ENCODE data around the gene SFXN3. TPM values are rescaled to one million over a fixed set of nuclear protein-coding genes. Genes with fewer than 3 reads are reported as not detected.

Gene SFXN3
- total RNA-seq, 4 donors from 2014 or later = 3.9 to 30.7 (median 9.4) TPM

GRCh38 chr10:101000127-101000914 is 30.7 kb upstream of the SFXN3 start:
- intact Hi-C loops (cut with DNase I) = no loop called here
- H3K27ac ChIP-seq = peak overlapping the region; percentile 98 to 100 (median 100)
- peaks cover 34 to 77% (median 36%) of the 10 kb centered on the region in 3 donors for H3K4me1 ChIP-seq
- no peak for DNase-seq
- H3K4me3 ChIP-seq = peak overlapping the region; percentile 82 to 97 (median 96)
- peaks cover 10 to 31% (median 16%) of the 10 kb centered on the region in 3 donors for H3K36me3 ChIP-seq
- 7 to 22% methylated on average over 9 to 13 of the region's 19 CpGs for WGBS, 2 donors
- no peaks in the 10 kb centered on the region for H3K27me3 ChIP-seq
- no peak for TF ChIP-seq POLR2A (IDR thresholded peaks at IDR 0.05)
- TF ChIP-seq, protein P1, sequence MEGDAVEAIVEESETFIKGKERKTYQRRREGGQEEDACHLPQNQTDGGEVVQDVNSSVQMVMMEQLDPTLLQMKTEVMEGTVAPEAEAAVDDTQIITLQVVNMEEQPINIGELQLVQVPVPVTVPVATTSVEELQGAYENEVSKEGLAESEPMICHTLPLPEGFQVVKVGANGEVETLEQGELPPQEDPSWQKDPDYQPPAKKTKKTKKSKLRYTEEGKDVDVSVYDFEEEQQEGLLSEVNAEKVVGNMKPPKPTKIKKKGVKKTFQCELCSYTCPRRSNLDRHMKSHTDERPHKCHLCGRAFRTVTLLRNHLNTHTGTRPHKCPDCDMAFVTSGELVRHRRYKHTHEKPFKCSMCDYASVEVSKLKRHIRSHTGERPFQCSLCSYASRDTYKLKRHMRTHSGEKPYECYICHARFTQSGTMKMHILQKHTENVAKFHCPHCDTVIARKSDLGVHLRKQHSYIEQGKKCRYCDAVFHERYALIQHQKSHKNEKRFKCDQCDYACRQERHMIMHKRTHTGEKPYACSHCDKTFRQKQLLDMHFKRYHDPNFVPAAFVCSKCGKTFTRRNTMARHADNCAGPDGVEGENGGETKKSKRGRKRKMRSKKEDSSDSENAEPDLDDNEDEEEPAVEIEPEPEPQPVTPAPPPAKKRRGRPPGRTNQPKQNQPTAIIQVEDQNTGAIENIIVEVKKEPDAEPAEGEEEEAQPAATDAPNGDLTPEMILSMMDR (IDR thresholded peaks at IDR 0.05) = no peak
- H3K9me3 ChIP-seq = no peaks in the 10 kb centered on the region

- Histone ChIP-seq H3K4me1 (peaks cover 34 to 76% (median 36%) of the 10 kb centered on the region in 3 donors), H3K4me3 (peak overlapping the region; percentile 82 to 97 (median 96)), H3K36me3 (peaks cover 10 to 38% (median 24%) of the 10 kb centered on the region in 3 donors), H3K27me3 (no peaks in the 10 kb centered on the region), H3K27ac (peak overlapping the region; percentile 98 to 100 (median 100)), H3K9me3 (no peaks in the 10 kb centered on the region)
- 25 to 27% methylated on average over 7 to 8 of the region's 12 CpGs for WGBS, 2 donors
- TF ChIP-seq, protein P1 (IDR thresholded peaks at IDR 0.05) = no peak
- peak in 2 of 4 donors; percentile 55 to 67 for TF ChIP-seq POLR2A (IDR thresholded peaks at IDR 0.05)
- intact Hi-C loops (cut with DNase I) = no loop called here
- no peak for DNase-seq
Measured at GRCh38 chr10:101000915-101001658, 29.9 kb upstream of the SFXN3 start.

GRCh38 chr10:101001659-101002035 is 29.4 kb upstream of the SFXN3 start:
- WGBS, 2 donors = 52% methylated on average over 5 of the region's 5 CpGs; no CpG with 5 or more reads in 1 of the 2 donors
- Histone ChIP-seq H3K27me3 (no peaks in the 10 kb centered on the region), H3K4me3 (peak overlapping the region in 3 of 4 donors; percentile 14 to 97 (median 82)), H3K36me3 (peaks cover 10 to 44% (median 30%) of the 10 kb centered on the region in 3 donors), H3K9me3 (no peaks in the 10 kb centered on the region), H3K4me1 (peaks cover 30 to 72% (median 31%) of the 10 kb centered on the region in 3 donors), H3K27ac (peak overlapping the region; percentile 25 to 100 (median 99))
- no peak for DNase-seq
- TF ChIP-seq, protein P1 (IDR thresholded peaks at IDR 0.05) = no peak
- TF ChIP-seq POLR2A (IDR thresholded peaks at IDR 0.05) = no peak
- intact Hi-C loops (cut with DNase I) = no loop called here

GRCh38 chr10:101002456-101002855 is 28.6 kb upstream of the SFXN3 start:
- Histone ChIP-seq H3K36me3 (peaks cover 10 to 52% (median 34%) of the 10 kb centered on the region in 3 donors), H3K4me1 (peaks cover 27 to 72% (median 29%) of the 10 kb centered on the region in 3 donors), H3K4me3 (no peak overlapping the region), H3K9me3 (no peaks in the 10 kb centered on the region), H3K27ac (peak overlapping the region; percentile 25 to 100 (median 99)), H3K27me3 (no peaks in the 10 kb centered on the region)
- TF ChIP-seq, protein P1 (IDR thresholded peaks at IDR 0.05) = no peak
- TF ChIP-seq POLR2A (IDR thresholded peaks at IDR 0.05) = no peak
- WGBS, 2 donors = 91% methylated on average over 7 of the region's 11 CpGs; no CpG with 5 or more reads in 1 of the 2 donors
- DNase-seq = no peak
- intact Hi-C loops (cut with DNase I) = no loop called here

All from esophagus squamous epithelium (tissue), 5 donors.